GM18867 (cell line): ENCODE results near the gene OR2L8.

Experiments used
- ATAC-seq: cut with Tn5 transposase; IDR thresholded peaks from one replicate; pipeline ENCODE4 v1.9.1; 2021; ENCODE audit warnings: mild to moderate bottlenecking, moderate library complexity; ENCODE audit not compliant: unreplicated experiment

The OR2L8 gene

GRCh38 chr1:247948558-247948957, at the start of gene OR2L8:
OR2L8 (plus strand) TSS chr1:247948858; CDS start chr1:247948858, 0 bp downstream.
- no peak for ATAC-seq

GRCh38 chr1:247904122-247904521, 44.5 kb upstream of the OR2L8 start:
- ATAC-seq, result no peak

GRCh38 chr1:247905181-247905580, 43.5 kb upstream of the OR2L8 start:
- no peak for ATAC-seq

GRCh38 chr1:247905910-247906503, 42.7 kb upstream of the OR2L8 start:
- ATAC-seq, result no peak

- peak; percentile 55 for ATAC-seq
Observed at GRCh38 chr1:247906504-247907047, 42.1 kb upstream of the OR2L8 start.

- ATAC-seq, result no peak
Observed at GRCh38 chr1:247908766-247909165, 39.9 kb upstream of the OR2L8 start.

GRCh38 chr1:247913786-247914185, 34.9 kb upstream of the OR2L8 start:
- no peak for ATAC-seq

GRCh38 chr1:247914941-247915662, 33.6 kb upstream of the OR2L8 start:
- ATAC-seq, result no peak

- no peak for ATAC-seq
Observed at GRCh38 chr1:247919952-247920351, 28.7 kb upstream of the OR2L8 start, which contains the start of gene OR2T8. OR2T8 (plus strand) TSS chr1:247920252; CDS start chr1:247921018, 766 bp downstream.

- no peak for ATAC-seq
Observed at GRCh38 chr1:247923941-247924340, 24.7 kb upstream of the OR2L8 start.

GRCh38 chr1:247924868-247925267, 23.8 kb upstream of the OR2L8 start, which contains the start of gene OR2AJ1:
OR2AJ1 (plus strand) TSS chr1:247924889; CDS start chr1:247933769, 8,880 bp downstream.
- ATAC-seq, result no peak

GRCh38 chr1:247933989-247934388, 14.7 kb upstream of the OR2L8 start:
- ATAC-seq, result no peak

GRCh38 chr1:247935781-247936180, 12.9 kb upstream of the OR2L8 start:
- ATAC-seq, result no peak

- no peak for ATAC-seq
Observed at GRCh38 chr1:247936415-247936814, 12.2 kb upstream of the OR2L8 start.

- ATAC-seq, result peak; percentile 100
Observed at GRCh38 chr1:247936965-247937734, 11.5 kb upstream of the OR2L8 start.

GRCh38 chr1:247942624-247943023, 6.0 kb upstream of the OR2L8 start:
- no peak for ATAC-seq

GRCh38 chr1:247953408-247953807, 4.8 kb downstream of the OR2L8 start:
- no peak for ATAC-seq

- no peak for ATAC-seq
Observed at GRCh38 chr1:247961791-247962190, 13.1 kb downstream of the OR2L8 start.

GRCh38 chr1:247962911-247963588, 14.4 kb downstream of the OR2L8 start:
- ATAC-seq, result no peak

- ATAC-seq, result no peak
Observed at GRCh38 chr1:247964933-247965332, 16.3 kb downstream of the OR2L8 start, which contains the start of gene OR2AK2. OR2AK2 (plus strand) TSS chr1:247965233; CDS start chr1:247965377, 144 bp downstream.
